Thoracic aorta (tissue), 2 donors: ENCODE data around the gene KLF5. TPM values are rescaled to one million over a fixed set of nuclear protein-coding genes. Genes with fewer than 3 reads are reported as not detected.
"Not testable (repeated sequence)": the region's sequence is repeated elsewhere in the genome, so short reads cannot be mapped to it uniquely, and the experiment has no call there.

ENCODE experiments used
- ATAC-seq: fragments of 150-250 bp; one replicate; pipeline ENCODE4 v1.8.0; 2017; ENCODE audit warnings: low read depth; ENCODE audit not compliant: insufficient number of reproducible peaks, low FRiP score
- DNase-seq: peaks from one replicate; pipeline ENCODE4 v3.0.0-alpha.2; 2020; ENCODE audit warnings: low spot score
- H3K27ac ChIP-seq, 2 donors: fragments of 200-600 bp; sonication (generic); 1 replicate in 1 of 2; 2 replicates in 1 of 2; pipeline ENCODE4 v1.5.1; 2016; ENCODE audit warnings: mild to moderate bottlenecking in 2 of 2, moderate library complexity in 2 of 2
- H3K27me3 ChIP-seq: fragments of 200-600 bp; sonication (generic); replicated peaks from 2 replicates; pipeline ENCODE4 v1.6.0; 2016; ENCODE audit warnings: mild to moderate bottlenecking; ENCODE audit not compliant: insufficient read depth
- H3K36me3 ChIP-seq: fragments of 200-600 bp; sonication (generic); one replicate; pipeline ENCODE4 v1.5.1; 2016
- H3K4me1 ChIP-seq, 2 donors: fragments of 200-600 bp; sonication (generic); 1 replicate in 1 of 2; 2 replicates in 1 of 2; pipeline versions ENCODE4 v1.5.1 to v1.6.0; 2016; ENCODE audit warnings: low read depth in 2 of 2, mild to moderate bottlenecking in 1 of 2; ENCODE audit not compliant: control insufficient read depth in 1 of 2
- H3K4me3 ChIP-seq: fragments of 200-600 bp; sonication (generic); 2 replicates; pipeline ENCODE4 v1.5.1; 2016; ENCODE audit warnings: mild to moderate bottlenecking
- H3K9me3 ChIP-seq: fragments of 200-600 bp; sonication (generic); 2 replicates; pipeline ENCODE4 v1.5.1; 2016
- total RNA-seq, 2 donors: library from RNA; depleted of rRNA; stranded (reverse); fragments of >200 nt; gene quantifications; one replicate each; pipeline versions ENCODE4 v1.1.0 to v1.2.3, GENCODE V29; 2016
- TF ChIP-seq, protein P1 (sequence below): fragments of 200-600 bp; sonication (generic); IDR thresholded peaks from one replicate; pipeline ENCODE4 v1.5.1; 2019; ENCODE audit warnings: antibody characterized with exemption

KLF5 gene
- total RNA-seq, 2 donors from 2014 or later = 2.6 to 6.2 TPM

DNA sequence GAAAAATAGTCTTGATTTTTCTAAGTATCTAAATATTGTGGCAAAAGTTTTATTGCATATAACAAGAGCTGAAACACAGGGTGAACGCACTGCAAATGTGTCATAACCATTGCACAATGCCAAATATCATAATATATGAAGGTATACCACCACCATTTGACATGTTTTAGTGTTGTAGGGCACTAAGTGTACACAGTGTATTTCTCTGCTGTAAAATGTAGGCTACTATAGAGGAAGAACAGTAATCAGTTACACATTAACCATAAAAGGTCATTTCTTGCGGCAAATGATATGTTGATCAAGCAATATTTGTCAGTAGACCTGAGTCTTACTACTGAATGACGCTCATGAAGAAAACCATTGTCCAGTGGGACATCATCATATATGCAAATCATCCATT, 18.3 kb upstream of the KLF5 start:
- DNase-seq = no peak
- no peak overlapping the region for H3K4me3 ChIP-seq
- H3K4me1 ChIP-seq = no peaks in the 10 kb centered on the region
- no peak overlapping the region for H3K27ac ChIP-seq
- H3K9me3 ChIP-seq = no peaks in the 10 kb centered on the region
- no peak for ATAC-seq
- TF ChIP-seq, protein P1, sequence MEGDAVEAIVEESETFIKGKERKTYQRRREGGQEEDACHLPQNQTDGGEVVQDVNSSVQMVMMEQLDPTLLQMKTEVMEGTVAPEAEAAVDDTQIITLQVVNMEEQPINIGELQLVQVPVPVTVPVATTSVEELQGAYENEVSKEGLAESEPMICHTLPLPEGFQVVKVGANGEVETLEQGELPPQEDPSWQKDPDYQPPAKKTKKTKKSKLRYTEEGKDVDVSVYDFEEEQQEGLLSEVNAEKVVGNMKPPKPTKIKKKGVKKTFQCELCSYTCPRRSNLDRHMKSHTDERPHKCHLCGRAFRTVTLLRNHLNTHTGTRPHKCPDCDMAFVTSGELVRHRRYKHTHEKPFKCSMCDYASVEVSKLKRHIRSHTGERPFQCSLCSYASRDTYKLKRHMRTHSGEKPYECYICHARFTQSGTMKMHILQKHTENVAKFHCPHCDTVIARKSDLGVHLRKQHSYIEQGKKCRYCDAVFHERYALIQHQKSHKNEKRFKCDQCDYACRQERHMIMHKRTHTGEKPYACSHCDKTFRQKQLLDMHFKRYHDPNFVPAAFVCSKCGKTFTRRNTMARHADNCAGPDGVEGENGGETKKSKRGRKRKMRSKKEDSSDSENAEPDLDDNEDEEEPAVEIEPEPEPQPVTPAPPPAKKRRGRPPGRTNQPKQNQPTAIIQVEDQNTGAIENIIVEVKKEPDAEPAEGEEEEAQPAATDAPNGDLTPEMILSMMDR = no peak
- H3K36me3 ChIP-seq = no peaks in the 10 kb centered on the region
- H3K27me3 ChIP-seq = no peaks in the 10 kb centered on the region

DNA sequence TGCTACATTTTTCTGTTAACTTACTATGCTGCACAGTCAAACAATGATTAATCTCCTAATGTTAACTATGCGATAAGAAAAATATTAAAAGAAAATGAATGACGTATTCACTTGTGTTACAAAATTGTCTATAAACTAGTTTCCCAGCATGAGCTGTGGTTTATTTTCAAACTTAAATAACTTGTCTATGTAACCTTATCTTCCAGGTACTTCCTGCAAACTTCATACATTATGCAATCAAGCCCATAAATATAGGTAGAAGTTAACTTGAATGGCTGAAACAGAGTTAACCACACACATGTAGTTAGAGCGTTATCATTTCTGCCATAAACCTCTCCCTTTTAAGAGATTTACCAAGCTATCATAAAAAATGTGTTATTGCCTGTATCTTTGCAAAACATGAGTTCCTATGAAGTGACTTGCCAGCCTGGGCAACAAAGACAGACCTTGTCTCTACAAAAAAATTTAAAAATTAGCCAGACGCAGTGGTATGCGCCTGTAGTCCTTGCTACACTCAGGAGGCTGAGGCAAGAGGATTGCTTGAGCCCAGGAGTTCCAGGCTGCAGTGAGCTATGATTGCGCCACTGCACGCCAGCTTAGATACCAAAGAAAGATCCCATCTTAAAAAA, 17.7 kb upstream of the KLF5 start:
- Histone ChIP-seq H3K9me3 (no peaks in the 10 kb centered on the region), H3K4me3 (no peak overlapping the region), H3K27me3 (no peaks in the 10 kb centered on the region), H3K36me3 (no peaks in the 10 kb centered on the region), H3K27ac (no peak overlapping the region), H3K4me1 (no peaks in the 10 kb centered on the region)
- no peak for ATAC-seq
- TF ChIP-seq, protein P1 = no peak
- DNase-seq = no peak

DNA sequence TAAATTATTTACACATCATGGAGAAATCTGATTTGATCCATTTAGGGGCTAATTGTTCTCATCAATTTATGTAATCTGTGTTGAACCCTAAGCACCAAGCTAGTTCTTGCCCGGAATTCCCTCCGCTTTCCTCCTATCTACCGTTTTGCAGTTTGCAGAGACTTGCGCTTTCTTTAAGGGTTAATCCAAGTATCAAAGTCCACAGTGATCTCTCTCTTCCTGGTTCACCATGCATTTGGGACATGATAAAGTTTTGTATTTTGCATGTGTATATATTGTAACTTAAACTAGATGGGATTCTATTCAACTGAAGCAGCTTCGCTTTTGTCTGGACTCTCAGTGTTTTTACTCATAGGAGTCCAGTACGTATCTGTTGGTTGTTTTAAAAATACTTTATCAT, 13.8 kb upstream of the KLF5 start:
- DNase-seq (no peak), ATAC-seq (no peak)
- H3K27me3 ChIP-seq = no peaks in the 10 kb centered on the region
- no peak overlapping the region for H3K4me3 ChIP-seq
- H3K4me1 ChIP-seq = no peaks in the 10 kb centered on the region
- no peaks in the 10 kb centered on the region for H3K36me3 ChIP-seq
- H3K9me3 ChIP-seq = no peaks in the 10 kb centered on the region
- no peak overlapping the region for H3K27ac ChIP-seq
- TF ChIP-seq, protein P1 = no peak

DNA sequence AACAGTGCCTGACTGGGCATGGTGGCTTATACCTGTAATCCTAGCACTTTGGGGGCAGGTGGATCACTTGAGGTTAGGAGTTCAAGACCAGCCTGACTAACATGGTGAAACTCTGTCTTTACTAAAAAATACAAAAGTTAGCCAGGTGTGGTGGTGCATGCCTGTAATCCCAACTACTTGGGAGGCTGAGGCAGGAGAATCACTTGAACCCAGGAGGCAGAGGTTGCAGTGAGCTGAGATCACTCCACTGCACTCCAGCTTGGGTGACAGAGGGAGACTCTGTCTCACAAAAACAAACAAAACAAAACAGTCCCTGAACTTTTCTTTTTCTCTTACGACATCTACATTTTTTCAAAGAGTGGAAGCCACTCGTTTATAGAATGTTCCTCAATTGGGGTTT, 10.2 kb upstream of the KLF5 start:
- not testable (repeated sequence) for H3K27ac ChIP-seq, H3K4me1 ChIP-seq, H3K9me3 ChIP-seq, H3K4me3 ChIP-seq, H3K36me3 ChIP-seq, H3K27me3 ChIP-seq, DNase-seq, ATAC-seq

DNA sequence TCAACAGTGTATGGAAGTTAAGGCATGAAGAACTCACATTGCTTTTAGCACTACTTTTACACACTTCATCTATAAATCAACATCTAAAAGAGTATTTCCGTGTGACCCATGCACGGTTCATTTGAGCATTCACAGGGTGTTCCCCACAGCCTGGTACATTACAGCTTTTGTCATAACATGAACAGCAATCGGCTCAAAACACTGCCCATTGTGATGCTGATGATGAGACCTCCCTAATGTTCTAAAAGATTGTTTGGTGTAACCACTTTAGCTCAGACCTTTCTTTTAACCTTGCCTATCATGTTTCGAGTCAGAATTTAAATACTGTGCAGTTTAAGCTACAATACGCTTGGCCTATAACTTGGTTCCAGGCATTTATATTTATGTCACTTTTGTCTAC, 4.1 kb upstream of the KLF5 start:
- Histone ChIP-seq H3K27ac (no peak overlapping the region), H3K9me3 (no peaks in the 10 kb centered on the region), H3K4me3 (no peak overlapping the region), H3K36me3 (no peaks in the 10 kb centered on the region), H3K4me1 (peaks cover 0 to 5% of the 10 kb centered on the region in 2 donors), H3K27me3 (no peaks in the 10 kb centered on the region)
- ATAC-seq (no peak), DNase-seq (no peak)
- TF ChIP-seq, protein P1 = no peak
